ENCODE measurements around the gene CD86. TPM values are rescaled to one million over a fixed set of nuclear protein-coding genes. Genes with fewer than 3 reads are reported as not detected.

CD86 gene
- total RNA-seq, 4 donors from 2014 or later, result 7.0 to 61.4 (median 11.8) TPM

- TF ChIP-seq CTCF (IDR thresholded peaks at IDR 0.05; ENCODE audit: low read depth), result no peak
Measured at GRCh38 chr3:122081543-122082247, 26.5 kb downstream of the CD86 start.

GRCh38 chr3:122082357-122082756, 27.2 kb downstream of the CD86 start:
- no peak for TF ChIP-seq CTCF (IDR thresholded peaks at IDR 0.05; ENCODE audit: low read depth)

GRCh38 chr3:122084799-122085198, 29.6 kb downstream of the CD86 start:
- TF ChIP-seq CTCF (IDR thresholded peaks at IDR 0.05; ENCODE audit: low read depth), result no peak

DNA sequence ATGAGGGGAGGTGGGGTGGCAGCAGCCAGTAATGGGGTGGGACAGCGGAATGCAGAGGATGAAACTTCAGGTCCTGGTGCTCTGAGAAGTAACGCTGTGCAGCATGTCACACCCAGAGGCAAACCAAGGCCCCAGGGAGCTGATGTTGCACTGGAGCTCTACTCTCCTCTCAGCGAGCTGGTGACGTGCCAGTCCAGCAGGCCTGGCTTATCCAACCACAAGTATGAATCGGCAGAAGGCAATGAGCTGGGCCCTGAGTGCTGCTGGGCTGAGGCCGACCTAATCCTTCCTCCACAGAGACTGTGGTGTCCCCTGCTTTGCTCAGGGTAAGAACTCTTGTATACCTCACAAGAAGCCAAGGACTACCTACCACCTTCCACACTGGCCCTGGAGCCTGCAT, 30.5 kb downstream of the CD86 start:
- TF ChIP-seq CTCF (IDR thresholded peaks at IDR 0.05; ENCODE audit: low read depth), result no peak

DNA sequence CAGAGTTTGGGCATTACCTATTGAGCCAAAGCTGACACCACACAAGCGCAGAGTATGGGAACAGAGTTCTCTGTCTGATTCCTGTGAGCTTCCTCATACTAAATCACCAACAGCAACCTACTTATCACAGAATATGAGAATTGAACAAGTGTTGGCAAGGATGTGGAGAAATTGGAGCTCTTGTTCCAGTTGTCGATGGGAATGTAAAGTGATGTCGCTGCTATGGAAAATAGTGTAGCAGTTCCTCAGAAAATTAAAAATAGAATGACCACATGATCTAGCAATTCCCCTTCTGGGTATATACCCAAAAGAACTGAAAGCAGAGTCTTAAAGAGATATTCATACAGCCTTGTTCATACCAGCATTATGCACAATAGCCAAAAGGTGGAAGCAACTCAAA, 33.4 kb downstream of the CD86 start:
- no peak for TF ChIP-seq CTCF (IDR thresholded peaks at IDR 0.05; ENCODE audit: low read depth)

DNA sequence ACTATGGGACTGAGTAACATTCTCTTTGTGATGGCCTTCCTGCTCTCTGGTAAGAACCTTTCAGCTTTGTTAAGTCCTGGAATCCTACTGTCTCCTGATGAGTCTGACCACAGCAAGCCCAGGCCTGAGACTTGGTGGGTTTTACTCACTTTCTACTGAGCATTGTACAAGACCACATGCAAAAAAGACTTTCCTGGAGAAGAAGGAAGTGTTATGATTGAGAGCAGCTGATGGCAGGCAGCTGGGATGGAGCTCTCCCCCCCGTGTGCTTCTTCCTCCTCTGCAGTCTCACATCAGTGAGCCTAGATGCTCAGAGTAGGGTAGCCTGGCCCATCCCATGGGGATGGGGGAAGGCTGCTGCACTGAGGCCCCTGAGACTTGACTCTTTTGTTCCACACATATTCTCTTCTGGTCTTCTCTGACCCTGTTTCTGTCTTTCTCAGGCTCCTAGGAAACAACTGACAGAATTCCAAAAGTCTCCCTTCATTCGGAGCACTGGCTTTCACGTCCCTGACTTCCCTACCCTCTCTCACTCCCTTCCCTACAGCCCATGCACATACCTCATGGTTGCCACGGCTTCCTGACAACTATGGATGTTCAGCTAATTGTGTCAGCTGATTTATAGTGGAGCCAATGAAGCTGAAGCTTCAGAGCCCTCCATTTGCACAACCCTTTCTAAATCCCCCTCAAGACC, 36.6 kb downstream of the CD86 start:
- TF ChIP-seq CTCF (IDR thresholded peaks at IDR 0.05; ENCODE audit: low read depth), result no peak

DNA sequence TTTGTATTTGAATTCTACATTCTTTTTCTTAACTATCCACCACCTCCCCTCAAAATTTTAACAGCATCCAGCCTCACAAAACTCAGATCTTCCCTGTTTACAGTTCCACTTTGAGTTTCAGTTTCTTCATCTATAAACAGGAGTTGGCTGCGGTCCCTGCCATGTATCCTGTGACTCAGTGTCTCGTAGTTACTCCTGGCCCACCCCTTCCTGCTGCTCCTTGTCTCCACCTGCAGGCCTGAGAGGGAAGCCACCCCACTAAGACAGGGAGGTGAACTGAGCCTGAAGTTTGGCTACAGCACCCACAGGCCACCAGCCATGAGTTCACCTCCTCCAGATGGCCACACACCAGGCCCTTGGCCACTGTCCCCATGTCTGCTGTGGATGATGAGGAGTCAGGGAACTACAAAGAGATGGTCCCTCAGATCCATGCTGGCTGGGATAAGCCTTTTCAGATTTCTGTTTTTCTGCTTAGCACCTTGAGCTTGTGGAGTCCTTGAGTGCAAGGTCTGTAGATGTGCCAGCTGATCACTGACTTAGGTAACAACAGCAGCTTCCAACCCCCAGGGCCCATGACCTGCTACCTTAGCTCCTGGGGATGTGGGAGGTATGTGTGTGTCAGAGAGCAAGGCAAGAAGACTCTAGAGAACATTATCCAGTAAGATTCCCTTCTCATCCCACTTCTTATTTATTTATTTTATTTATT, 37.5 kb downstream of the CD86 start:
- TF ChIP-seq CTCF (IDR thresholded peaks at IDR 0.05; ENCODE audit: low read depth), result no peak

Measured in subcutaneous adipose tissue (tissue), 4 donors.